ENCODE measurements around the gene TMEM150A.

DNA sequence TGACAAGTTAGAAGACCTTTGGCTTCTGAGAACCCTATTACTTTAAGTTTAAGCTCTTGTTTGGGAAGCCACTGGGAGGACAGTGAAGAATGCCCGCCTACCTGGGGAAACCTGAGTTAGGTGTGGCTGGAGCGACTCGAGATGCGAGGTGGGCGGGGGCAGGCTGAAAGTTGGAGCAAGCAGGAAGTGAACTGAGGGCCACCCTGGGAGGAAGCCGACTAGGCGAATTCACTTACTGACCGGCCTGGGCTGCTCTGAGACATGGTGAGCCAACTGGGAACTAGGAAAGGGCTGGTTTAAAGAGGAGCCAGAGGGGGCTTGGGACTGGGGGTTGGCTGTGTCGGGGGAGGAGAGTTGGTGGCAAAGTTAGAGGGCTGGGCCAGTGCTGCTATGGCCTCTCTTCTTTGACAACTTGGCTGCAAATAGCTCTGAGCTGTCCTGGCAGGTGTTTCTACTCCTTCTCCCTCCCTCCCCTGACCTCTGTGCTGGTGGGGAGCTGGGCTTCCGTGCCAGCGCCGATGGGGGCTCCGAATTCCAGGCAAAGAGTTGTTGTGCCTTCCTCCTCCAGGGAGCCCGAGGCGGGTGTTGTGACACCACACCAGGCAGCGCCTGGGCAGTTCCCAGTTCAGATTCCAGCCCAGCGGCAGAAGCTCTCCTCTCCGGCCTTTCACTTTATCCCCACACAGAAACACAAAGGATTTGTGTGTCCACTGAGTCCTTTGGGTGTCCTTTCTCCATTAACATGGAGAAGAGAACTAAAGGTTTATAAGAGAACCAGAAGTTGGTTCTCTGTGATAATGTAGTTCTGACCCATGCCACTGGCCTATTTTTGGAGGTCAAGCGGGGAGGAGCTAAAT is 24.9 kb downstream of the TMEM150A start, which contains the start of gene VAMP8:
- TF ChIP-seq POLR2A (IDR thresholded peaks at IDR 0.05) (no peak), POLR2AphosphoS5 (IDR thresholded peaks at IDR 0.05) (no peak)
- TF ChIP-seq, protein P1, sequence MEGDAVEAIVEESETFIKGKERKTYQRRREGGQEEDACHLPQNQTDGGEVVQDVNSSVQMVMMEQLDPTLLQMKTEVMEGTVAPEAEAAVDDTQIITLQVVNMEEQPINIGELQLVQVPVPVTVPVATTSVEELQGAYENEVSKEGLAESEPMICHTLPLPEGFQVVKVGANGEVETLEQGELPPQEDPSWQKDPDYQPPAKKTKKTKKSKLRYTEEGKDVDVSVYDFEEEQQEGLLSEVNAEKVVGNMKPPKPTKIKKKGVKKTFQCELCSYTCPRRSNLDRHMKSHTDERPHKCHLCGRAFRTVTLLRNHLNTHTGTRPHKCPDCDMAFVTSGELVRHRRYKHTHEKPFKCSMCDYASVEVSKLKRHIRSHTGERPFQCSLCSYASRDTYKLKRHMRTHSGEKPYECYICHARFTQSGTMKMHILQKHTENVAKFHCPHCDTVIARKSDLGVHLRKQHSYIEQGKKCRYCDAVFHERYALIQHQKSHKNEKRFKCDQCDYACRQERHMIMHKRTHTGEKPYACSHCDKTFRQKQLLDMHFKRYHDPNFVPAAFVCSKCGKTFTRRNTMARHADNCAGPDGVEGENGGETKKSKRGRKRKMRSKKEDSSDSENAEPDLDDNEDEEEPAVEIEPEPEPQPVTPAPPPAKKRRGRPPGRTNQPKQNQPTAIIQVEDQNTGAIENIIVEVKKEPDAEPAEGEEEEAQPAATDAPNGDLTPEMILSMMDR (IDR thresholded peaks at IDR 0.05): no peak

Data from sigmoid colon (tissue), 4 donors.